Endodermal cell (in vitro differentiated cells): ENCODE results near the gene GFRA4. TPM values are rescaled to one million over a fixed set of nuclear protein-coding genes. Genes with fewer than 3 reads are reported as not detected.

Experiments
- DNase-seq: peaks from one replicate; pipeline ENCODE4 v3.0.0-alpha.2; 2017
- H3K27ac ChIP-seq: 2 replicates; pipeline ENCODE4 v1.5.1; 2013; ENCODE audit warnings: mild to moderate bottlenecking, low read depth, low read length, moderate library complexity
- H3K27me3 ChIP-seq: 2 replicates; pipeline ENCODE4 v1.6.1; 2013; ENCODE audit warnings: mild to moderate bottlenecking, low read length, moderate library complexity; ENCODE audit not compliant: insufficient read depth, control insufficient read depth, poor library complexity, severe bottlenecking
- H3K36me3 ChIP-seq: 2 replicates; pipeline ENCODE4 v1.7.0; 2013; ENCODE audit warnings: mild to moderate bottlenecking, low read length, moderate library complexity; ENCODE audit not compliant: control insufficient read depth, insufficient read depth
- H3K4me1 ChIP-seq: one replicate; pipeline ENCODE4 v1.7.0; 2013; ENCODE audit warnings: low read length; ENCODE audit not compliant: control insufficient read depth, insufficient read depth
- H3K4me3 ChIP-seq: 2 replicates; pipeline ENCODE4 v1.5.1; 2013; ENCODE audit warnings: mild to moderate bottlenecking, low read length, moderate library complexity
- H3K9ac ChIP-seq: 2 replicates; pipeline ENCODE4 v1.6.1; 2013; ENCODE audit warnings: mild to moderate bottlenecking, low read length, moderate library complexity; ENCODE audit not compliant: poor library complexity, severe bottlenecking; ENCODE audit errors: extremely low read depth
- H3K9me3 ChIP-seq: 2 replicates; pipeline ENCODE4 v1.6.1; 2013; ENCODE audit warnings: mild to moderate bottlenecking, low read length, moderate library complexity; ENCODE audit not compliant: control insufficient read depth
- H3K27ac Mint-ChIP-seq: 2 replicates; pipeline ENCODE4 v1.8.0; 2020; ENCODE audit warnings: mixed read lengths
- H3K27me3 Mint-ChIP-seq: 2 replicates; pipeline ENCODE4 v1.8.0; 2021; ENCODE audit warnings: mild to moderate bottlenecking, mixed read lengths; ENCODE audit not compliant: insufficient read depth
- H3K36me3 Mint-ChIP-seq: 2 replicates; pipeline ENCODE4 v1.8.0; 2020; ENCODE audit warnings: low read depth, mixed read lengths
- H3K4me1 Mint-ChIP-seq: 2 replicates; pipeline ENCODE4 v1.8.0; 2020; ENCODE audit warnings: mixed read lengths
- H3K4me3 Mint-ChIP-seq: 2 replicates; pipeline ENCODE4 v1.8.0; 2020; ENCODE audit warnings: mild to moderate bottlenecking, moderate library complexity, mixed read lengths
- H3K9me3 Mint-ChIP-seq: 2 replicates; pipeline ENCODE4 v1.8.0; 2020; ENCODE audit warnings: mild to moderate bottlenecking, mixed read lengths
- WGBS, 2 experiments: methylation state at CpG; one replicate each; pipeline versions ENCODE4 v1.1.5 to v1.1.7; 2013; ENCODE audit warnings: missing lambda C conversion rate in 2 of 2, mixed read lengths in 1 of 2; ENCODE audit not compliant: insufficient coverage in 1 of 2, insufficient read length in 1 of 2; 5-methylcytosine and 5-hydroxymethylcytosine counted together
- total RNA-seq, 2 donors: library from RNA; stranded (reverse); fragmentation: NEBNext Ultra II Directional in 1 of 2; extraction: Animal tissue kit (Norgen Biotek cat#: 25700) in 1 of 2; gene quantifications; 2 replicates in 1 of 2; 3 replicates in 1 of 2; pipeline ENCODE4 v1.2.1, GENCODE V29; 2021
- TF ChIP-seq, protein P1 (sequence below): fragments of 200-600 bp; sonication (generic); conservative IDR thresholded peaks from 2 replicates; pipeline ENCODE4 v1.5.0; 2021; ENCODE audit warnings: antibody characterized with exemption, mild to moderate bottlenecking

The GFRA4 gene
- total RNA-seq, 2 donors from 2014 or later = not detected

DNA sequence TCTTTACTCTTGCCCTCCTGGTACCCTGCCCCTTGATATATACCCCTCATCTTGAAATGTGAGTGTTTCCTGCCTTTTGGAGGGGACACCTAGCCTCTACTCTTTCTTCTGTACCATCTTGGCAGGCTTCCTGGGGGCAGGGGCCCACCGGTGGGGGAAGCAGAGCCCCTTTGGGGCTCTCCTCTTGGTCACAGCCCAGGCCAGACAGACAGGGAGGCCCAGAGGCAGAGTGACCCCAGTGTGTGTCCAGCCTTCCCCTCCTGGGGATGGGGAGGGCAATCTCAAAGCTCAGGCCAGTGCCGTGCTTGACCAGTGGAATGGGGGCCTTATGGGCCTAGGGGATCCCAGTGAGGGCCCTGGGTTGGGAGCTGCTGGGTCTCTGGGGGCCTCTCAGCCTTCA, 15.0 kb upstream of the GFRA4 start:
- H3K9me3 Mint-ChIP-seq = no peaks in the 10 kb centered on the region
- DNase-seq = no peak

DNA sequence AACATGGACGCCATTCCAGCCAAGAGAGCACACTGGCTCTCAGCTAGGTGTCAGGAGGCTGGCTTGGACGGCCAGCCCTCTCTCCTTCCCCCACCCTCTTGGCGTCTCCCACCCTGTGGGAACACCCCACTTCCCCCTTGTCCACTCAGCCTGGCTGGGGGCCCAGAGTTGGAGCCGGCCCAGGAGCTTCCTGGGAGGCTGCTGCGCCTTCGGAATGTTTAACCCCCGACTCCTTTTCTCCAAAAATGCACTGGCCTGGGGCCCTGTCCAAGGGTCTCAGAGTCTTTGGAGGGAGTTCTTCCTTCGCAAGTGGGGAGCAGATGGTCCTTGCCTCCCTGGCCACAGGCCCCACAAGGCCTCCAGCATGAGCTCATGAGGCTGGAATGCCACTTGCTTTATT, 14.5 kb upstream of the GFRA4 start:
- DNase-seq = no peak
- Mint-ChIP-seq H3K4me1 (peaks cover 4% of the 10 kb centered on the region), H3K9me3 (no peaks in the 10 kb centered on the region), H3K27me3 (peaks cover 71% of the 10 kb centered on the region), H3K27ac (no peak overlapping the region), H3K36me3 (no peaks in the 10 kb centered on the region), H3K4me3 (no peak overlapping the region)
- Histone ChIP-seq H3K9me3 (no peaks in the 10 kb centered on the region), H3K4me1 (peaks cover 4% of the 10 kb centered on the region), H3K36me3 (no peaks in the 10 kb centered on the region), H3K4me3 (no peak overlapping the region), H3K27me3 (peaks cover 25% of the 10 kb centered on the region), H3K9ac (no peak overlapping the region), H3K27ac (no peak overlapping the region)
- TF ChIP-seq, protein P1, sequence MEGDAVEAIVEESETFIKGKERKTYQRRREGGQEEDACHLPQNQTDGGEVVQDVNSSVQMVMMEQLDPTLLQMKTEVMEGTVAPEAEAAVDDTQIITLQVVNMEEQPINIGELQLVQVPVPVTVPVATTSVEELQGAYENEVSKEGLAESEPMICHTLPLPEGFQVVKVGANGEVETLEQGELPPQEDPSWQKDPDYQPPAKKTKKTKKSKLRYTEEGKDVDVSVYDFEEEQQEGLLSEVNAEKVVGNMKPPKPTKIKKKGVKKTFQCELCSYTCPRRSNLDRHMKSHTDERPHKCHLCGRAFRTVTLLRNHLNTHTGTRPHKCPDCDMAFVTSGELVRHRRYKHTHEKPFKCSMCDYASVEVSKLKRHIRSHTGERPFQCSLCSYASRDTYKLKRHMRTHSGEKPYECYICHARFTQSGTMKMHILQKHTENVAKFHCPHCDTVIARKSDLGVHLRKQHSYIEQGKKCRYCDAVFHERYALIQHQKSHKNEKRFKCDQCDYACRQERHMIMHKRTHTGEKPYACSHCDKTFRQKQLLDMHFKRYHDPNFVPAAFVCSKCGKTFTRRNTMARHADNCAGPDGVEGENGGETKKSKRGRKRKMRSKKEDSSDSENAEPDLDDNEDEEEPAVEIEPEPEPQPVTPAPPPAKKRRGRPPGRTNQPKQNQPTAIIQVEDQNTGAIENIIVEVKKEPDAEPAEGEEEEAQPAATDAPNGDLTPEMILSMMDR = no peak
- WGBS, 2 experiments = 84 to 90% methylated on average over 3 to 8 of the region's 8 CpGs

More for the DNA sequence above, 15.0 kb upstream of the GFRA4 start:
- TF ChIP-seq, protein P1 = no peak
- Histone ChIP-seq H3K36me3 (no peaks in the 10 kb centered on the region), H3K27me3 (peaks cover 28% of the 10 kb centered on the region), H3K27ac (no peak overlapping the region), H3K4me3 (no peak overlapping the region), H3K9ac (no peak overlapping the region), H3K4me1 (peaks cover 4% of the 10 kb centered on the region), H3K9me3 (no peaks in the 10 kb centered on the region)
- Mint-ChIP-seq H3K27ac (no peak overlapping the region), H3K4me1 (peaks cover 4% of the 10 kb centered on the region), H3K4me3 (no peak overlapping the region), H3K36me3 (no peaks in the 10 kb centered on the region), H3K27me3 (peaks cover 71% of the 10 kb centered on the region)
- 60 to 89% methylated on average over 1 to 2 of the region's 2 CpGs for WGBS, 2 experiments

DNA sequence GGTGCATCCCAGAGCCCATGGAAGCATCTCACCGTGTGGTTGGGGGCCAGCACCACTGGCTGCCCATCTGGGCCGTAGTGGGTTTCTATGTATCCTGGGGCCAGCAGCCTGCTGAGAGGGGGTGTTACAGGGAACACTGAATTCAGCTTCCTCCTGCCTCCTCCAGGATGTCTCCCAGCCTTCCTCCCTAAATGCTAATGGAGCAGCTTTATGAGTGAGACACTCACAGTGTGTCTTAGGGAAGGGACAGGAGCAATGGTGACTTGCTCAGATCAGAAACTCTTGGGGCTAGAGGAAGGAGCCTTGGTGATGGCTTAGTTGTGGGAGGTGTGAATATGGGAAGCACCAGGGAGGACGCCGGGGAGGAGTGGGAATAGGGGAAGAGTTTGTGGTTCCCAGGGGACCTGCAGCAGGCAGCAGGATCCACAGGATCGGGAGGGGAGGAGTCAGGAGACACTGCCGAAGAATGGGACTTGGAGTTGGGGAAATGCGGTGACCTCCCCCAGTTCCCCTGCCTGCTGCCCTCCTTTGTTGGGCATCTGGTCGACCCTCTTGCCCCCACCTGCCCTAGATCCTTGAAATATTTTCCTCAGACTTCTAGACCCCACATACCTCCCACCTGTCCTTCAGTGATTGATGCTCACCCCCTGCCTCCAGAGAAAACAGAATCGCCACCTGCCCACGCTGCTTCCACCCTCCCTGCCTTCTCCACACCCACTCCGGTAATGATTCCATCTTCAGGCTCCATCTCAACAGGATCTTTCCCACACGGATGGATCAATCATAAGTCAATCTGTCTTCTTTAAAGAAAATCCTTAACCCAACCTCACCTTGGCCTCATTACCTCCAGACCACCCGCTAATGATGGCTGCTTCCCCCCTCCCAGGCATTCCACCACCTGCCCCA, 12.0 kb upstream of the GFRA4 start:
- Mint-ChIP-seq H3K9me3 (no peaks in the 10 kb centered on the region), H3K27me3 (peaks cover 76% of the 10 kb centered on the region), H3K36me3 (no peaks in the 10 kb centered on the region), H3K4me1 (no peaks in the 10 kb centered on the region), H3K27ac (no peak overlapping the region), H3K4me3 (no peak overlapping the region)
- Histone ChIP-seq H3K27me3 (peaks cover 6% of the 10 kb centered on the region), H3K9me3 (no peaks in the 10 kb centered on the region), H3K4me3 (no peak overlapping the region), H3K27ac (no peak overlapping the region), H3K36me3 (no peaks in the 10 kb centered on the region), H3K9ac (no peak overlapping the region), H3K4me1 (no peaks in the 10 kb centered on the region)
- 74 to 76% methylated on average over 6 to 13 of the region's 13 CpGs for WGBS, 2 experiments
- TF ChIP-seq, protein P1 = no peak
- DNase-seq = no peak
